GM18505 (cell line): Measurements from ENCODE around the gene MYLK4.

ENCODE experiments used
- ATAC-seq: cut with Tn5 transposase; IDR thresholded peaks from one replicate; pipeline ENCODE4 v1.9.1; 2021; ENCODE audit not compliant: unreplicated experiment
- POLR2A ChIP-seq: IDR thresholded peaks from 4 replicates; pipeline ENCODE4 v1.6.1; 2011; ENCODE audit warnings: borderline replicate concordance; ENCODE audit not compliant: insufficient read depth, insufficient read length; ENCODE audit errors: extremely low read depth

Gene MYLK4

DNA sequence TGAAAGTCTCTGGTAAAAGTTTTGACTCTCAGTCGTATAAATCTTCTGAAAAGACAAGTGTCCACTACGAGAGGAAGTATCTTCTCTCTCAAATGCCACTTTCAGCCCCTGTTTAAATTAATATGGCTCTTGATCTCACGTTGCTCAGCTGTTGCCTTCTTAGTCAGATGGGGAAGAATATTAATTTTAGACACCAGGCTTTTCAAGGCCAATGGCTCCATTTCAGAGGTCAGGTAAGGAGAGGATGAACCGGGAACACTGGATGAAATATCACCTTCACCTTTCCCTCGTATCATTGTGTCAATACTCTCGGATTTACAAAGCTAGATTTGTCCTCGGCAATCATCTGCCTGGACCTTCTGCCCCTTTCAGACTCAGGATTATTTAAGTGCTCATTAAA lies at the start of gene MYLK4:
Gene MYLK4 (minus strand): TSS at position 91 of the 400 bp plus-strand sequence. CDS start 1,628 bp downstream, outside the sequence.
- ATAC-seq = no peak
- no peak for TF ChIP-seq POLR2A

DNA sequence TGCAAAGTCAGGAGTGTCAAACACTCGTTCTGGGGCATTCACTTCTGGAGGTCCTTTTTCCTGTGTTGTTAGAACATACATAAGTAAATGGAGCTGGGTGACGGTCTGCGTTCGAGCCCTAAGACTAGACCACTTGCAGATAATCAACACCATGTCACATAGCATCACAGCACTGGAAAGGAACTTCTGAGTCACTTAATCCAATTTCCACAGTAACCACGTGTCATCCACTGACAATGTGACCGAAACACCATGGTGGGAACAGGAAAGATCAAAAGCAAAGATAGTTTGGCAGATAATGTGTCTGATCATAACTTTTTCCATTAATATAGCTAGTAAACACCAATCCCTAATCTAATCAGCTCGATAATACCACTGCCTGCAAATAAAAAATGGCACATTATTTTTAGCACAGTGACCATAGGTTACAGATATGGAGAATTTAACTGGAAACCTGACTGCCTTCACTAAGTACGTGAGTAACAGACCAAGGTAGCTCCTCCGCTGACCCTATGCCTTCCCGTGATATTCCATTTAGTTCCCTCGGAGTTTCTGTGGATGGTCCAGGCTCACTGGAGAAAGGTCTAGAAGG lies 49.3 kb upstream of the MYLK4 start:
- no peak for TF ChIP-seq POLR2A
- ATAC-seq = no peak

DNA sequence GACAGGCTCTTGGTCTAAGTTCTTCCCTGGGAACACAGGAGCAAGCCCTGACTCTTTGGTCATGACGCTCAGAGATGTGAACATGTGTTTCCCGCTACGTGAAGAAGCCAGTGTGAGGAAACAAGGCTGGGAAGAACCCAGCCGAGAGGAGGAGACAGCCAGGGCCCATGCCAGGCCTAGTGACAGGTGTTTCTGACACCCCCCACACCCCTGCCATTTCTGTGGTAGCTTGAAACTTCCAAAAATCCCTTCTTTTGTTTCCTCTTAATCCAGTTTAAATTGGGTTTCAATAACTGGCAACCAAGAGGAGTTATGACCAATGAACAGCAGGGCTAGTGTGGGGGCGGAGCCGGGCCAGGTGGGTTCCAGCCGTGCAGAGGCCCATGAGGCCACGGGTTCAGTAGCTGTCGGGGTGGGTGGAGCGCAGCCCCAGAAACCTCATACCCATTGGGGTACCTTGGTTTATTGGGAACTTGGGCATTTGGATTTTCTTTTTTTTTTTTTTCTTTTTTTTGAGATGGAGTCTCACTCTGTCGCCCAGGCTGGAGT lies 47.9 kb upstream of the MYLK4 start:
- TF ChIP-seq POLR2A = no peak

DNA sequence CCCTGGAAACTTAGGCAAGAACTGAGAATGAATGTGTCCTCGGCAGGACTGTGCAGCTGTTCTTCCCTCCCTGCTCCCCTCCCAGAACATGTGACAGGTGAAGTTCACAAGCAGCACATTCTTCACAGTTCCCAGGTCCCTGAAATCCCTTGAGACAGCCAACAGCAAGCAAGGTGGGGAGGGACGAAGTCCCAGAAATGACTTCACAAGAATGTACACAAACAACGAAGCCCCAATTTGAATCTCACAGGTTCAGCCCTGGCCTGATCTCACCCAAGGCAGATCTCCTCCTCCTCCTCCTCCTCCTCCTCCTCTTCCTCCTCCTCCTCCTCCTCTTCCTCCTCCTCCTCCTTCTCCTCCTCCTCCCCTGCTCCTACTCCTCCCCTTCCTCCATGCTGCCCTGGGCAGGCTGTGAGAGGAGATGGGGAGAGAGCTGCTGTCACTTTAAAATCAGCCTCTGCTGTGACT lies 46.9 kb upstream of the MYLK4 start:
- ATAC-seq = no peak

More for the DNA sequence above, 47.9 kb upstream of the MYLK4 start:
- no peak for ATAC-seq

DNA sequence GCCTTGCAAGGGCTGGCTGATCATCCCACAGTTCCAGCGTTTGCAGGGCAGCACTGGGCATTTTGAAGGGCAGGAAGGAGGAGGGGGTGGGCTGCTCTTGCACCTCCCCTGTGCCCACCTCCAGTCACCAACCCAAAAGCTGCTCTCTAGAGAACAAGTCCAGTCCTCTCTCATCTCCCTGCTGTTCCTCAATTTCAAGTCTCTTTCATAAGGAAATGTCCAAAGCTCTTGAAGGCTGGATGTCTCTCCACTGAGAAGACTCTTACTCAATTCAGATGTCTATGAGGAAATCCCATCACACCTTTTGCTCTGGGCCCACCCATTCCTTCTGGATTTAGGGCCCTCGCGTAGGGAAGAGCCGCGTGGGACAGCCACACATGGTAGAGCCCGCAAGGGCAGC lies 46.1 kb upstream of the MYLK4 start:
- no peak for TF ChIP-seq POLR2A
- ATAC-seq = no peak

More for the DNA sequence above, 46.9 kb upstream of the MYLK4 start:
- TF ChIP-seq POLR2A = no peak

DNA sequence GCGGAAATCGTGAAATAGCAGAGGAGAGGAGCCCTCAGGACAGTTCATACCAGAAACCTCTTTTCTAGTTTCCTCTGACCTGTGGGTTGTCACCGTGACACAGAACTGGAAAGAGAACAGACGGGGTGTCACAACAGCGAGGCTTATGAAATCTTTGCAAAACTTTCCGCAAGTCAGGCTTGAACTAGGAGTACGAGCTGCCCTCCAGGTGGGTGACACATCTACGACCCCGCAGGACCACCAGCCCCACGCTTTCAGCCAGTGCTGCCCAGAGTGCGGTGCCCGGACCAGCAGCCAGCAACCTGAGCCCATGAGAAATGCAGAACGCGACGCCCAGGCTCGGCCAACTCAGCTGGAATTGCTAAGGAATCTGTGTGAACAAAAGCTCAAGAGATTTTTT lies 45.2 kb upstream of the MYLK4 start:
- no peak for TF ChIP-seq POLR2A
- no peak for ATAC-seq

DNA sequence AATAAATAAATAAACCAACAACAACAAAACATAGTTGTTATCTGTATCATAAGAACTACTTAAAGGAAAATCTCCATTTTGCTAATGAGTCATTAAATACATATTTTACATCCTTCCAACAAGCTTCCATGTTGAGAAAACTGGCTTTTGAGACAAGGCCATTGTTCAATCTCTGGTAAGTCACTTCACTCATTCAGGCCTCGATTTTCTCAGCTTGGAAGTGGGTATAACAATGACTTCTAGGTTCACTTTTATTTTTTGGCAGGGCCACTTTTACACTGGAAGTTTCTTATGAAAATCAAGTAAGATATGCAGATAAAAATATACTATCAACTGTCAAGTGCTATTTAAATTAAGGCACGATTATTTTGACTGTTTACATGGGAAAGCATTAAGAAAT lies 44.4 kb upstream of the MYLK4 start:
- no peak for TF ChIP-seq POLR2A
- no peak for ATAC-seq

DNA sequence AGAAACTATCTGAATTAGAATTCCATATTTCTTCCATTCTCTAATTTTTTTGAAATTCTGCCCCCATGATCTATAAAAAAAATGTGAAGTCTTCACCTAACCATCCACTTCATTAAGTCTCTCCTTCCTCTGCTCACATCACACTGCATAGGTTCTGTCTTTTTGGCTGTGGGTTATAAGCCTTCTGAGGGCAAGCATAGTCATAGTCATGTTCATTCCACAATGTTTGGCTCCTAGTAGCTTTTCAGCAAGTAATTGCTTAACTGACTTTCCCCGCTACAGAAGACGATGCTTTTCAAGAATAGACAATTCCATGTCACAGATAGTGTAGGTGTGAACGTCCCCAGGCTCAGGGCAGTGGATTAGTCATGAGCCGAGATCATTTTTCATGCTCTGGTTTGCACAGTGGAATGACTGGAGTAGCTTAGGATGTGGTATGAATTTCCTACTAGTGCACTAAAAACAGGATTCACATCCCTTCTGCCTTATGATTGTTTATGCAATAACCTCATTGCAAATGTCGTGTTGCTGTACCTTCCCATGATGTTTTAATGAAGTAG lies 43.5 kb upstream of the MYLK4 start:
- no peak for TF ChIP-seq POLR2A
- ATAC-seq = no peak

DNA sequence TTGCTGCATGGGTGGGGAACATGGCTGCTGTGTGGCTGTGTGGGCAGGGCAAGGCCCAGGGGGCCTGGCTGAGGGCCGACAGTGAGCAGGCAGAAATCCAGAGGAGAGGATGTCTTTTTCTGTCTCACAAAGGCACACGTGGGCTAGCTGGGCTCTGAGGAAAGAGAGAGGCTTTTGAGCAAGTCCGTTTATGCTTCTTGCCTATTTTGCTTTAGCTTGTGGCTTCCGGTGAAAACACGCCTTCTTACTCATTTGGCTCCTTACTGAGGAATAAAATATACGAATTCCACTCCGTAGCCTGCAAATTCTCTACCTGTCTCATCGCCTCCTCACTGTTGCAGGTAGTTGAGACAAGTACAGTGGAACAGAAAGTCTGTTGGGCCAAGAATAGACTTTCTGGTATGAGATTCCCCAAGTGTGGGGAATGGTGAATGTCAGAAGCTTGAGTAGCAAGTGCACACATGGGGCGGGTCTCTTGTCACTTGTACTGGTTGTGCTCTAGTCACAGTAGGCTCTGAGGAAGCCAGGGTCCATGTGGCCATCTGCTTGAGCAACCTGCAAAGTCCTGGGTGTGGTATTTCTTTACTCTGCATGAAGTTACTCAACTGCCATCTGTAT lies 42.9 kb upstream of the MYLK4 start:
- no peak for TF ChIP-seq POLR2A
- no peak for ATAC-seq

DNA sequence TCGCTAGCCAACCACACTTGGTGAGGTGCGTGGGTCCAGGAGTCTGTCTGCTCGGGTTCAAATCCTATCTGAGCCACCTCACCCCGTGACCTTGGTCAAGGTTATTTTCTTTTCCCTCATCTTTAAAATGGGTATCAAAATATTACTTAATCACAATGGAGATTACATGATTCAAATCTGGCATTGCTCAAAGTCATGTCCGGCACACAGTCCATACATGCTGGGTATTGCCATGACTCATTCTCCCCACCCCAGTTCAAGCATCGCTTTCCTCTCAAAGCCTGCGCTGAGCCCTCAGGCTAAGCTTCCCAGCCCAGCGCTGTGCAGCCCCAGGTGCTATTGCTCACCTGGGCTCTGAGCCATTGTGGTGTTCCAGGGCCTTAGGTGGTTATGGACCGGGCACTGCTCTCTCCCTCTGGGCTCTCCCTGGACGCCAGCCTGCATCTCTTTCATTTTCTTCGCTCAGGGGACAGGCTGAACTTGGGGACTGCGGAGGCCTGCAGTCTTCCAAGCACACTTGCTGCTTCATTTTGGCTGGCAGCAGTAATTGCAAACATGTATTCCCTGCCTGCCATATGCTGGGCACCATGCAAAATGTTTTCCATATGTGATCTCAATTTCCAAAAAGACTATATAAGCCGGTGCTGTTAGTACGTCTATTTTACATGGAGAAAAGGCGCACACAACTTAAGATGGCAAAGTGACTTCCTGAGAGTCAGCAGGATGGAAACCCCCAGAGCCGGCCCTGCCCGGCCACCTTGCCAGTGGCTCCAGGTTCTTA lies 41.8 kb upstream of the MYLK4 start:
- TF ChIP-seq POLR2A = no peak
- no peak for ATAC-seq

DNA sequence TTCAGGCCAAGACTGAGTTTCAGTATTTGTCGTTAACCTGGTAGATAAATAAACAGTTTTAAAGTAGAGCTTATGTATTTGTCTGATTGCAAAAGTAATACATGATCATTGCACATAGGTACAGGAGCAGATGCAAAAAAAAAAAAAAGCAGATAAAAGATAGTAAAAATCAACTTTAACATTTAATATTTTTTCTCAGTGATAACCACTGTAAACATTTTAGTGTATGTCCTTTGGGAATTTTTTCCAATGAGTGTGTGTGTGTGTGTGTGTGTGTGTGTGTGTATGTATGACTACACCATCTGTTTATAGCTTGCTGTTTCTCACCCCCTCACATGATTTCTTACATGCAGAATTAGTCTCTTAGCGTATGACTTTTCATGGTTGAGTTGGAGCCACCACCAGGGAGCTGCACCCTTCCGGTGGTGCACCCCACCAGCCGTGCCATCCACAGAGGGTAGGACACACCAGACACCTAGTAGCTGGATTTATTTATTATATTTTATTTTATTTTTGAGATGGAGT lies 40.8 kb upstream of the MYLK4 start:
- ATAC-seq = no peak
- no peak for TF ChIP-seq POLR2A

DNA sequence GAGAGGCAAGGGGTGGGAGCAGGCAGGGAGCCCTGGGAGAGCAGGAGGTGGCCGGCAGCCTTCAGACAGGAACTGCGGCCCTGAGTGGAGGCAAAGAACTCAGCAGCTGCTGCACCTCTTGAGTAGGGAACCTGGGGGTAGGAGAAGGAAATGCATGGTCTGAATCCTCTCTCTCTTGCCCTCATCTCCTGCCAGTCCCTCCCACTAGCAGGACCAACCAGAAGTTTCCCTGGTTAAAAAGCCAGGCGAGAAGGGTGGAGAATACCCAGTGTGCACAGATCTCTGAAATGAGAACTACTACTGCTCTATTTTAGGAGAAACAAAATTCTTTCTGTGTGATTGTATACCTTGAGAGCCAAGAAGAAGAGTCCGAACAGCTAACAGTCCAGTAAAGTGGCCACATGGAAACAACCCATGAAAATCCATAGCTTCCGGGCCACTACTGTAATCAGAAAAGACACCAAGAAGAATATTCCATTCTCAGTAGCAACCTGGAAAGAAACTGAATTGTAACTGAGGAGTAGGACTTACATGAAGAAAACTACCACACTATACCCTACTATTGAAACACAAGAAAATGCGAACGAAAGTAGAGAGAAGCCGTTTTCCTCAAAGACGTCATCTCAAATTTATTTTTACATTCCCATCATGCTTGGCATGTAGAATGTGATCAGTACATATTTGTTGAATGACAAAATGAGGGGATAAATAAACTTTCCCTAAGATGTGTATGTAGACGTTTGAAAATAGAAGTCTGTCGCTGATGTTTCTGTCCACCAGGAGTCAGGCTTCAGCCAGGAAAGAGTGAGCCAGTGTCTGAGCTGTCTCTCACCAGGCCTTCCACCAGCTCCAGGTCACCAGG lies 40.1 kb upstream of the MYLK4 start:
- no peak for ATAC-seq

More for the DNA sequence above, 40.1 kb upstream of the MYLK4 start:
- no peak for TF ChIP-seq POLR2A
